SJCRH30 (cell line): Measurements from ENCODE around the gene MUCL3. TPM values are rescaled to one million over a fixed set of nuclear protein-coding genes. Genes with fewer than 3 reads are reported as not detected.
"Not testable (repeated sequence)": the region's sequence is repeated elsewhere in the genome, so short reads cannot be mapped to it uniquely, and the experiment has no call there.

Source experiments
- DNase-seq, 2 experiments: peaks; one replicate each; pipeline ENCODE4 v3.0.0-alpha.2; 2015 to 2020
- H3K27ac ChIP-seq: fragments of 250-450 bp; sonication (Bioruptor Pico); 2 replicates; pipeline ENCODE4 v1.5.1; 2020; ENCODE audit warnings: mild to moderate bottlenecking, moderate library complexity
- H3K27me3 ChIP-seq: fragments of 250-450 bp; sonication (Bioruptor Pico); 2 replicates; pipeline ENCODE4 v1.5.1; 2020; ENCODE audit warnings: mild to moderate bottlenecking, moderate library complexity
- H3K36me3 ChIP-seq: fragments of 250-450 bp; sonication (Bioruptor Pico); 2 replicates; pipeline ENCODE4 v1.5.1; 2020; ENCODE audit warnings: mild to moderate bottlenecking, moderate library complexity
- H3K4me1 ChIP-seq: fragments of 250-450 bp; sonication (Bioruptor Pico); 2 replicates; pipeline ENCODE4 v1.5.1; 2020; ENCODE audit warnings: mild to moderate bottlenecking, moderate library complexity
- H3K4me3 ChIP-seq: fragments of 250-450 bp; sonication (Bioruptor Pico); 2 replicates; pipeline ENCODE4 v1.5.1; 2020; ENCODE audit warnings: mild to moderate bottlenecking, moderate library complexity
- H3K9me3 ChIP-seq: fragments of 250-450 bp; sonication (Bioruptor Pico); replicated peaks from 2 replicates; pipeline ENCODE4 v1.5.1; 2020; ENCODE audit warnings: mild to moderate bottlenecking, moderate library complexity
- total RNA-seq: library from RNA; depleted of rRNA; stranded (reverse); fragments of >200 nt; shearing (Covaris generic); gene quantifications from 2 replicates; pipeline ENCODE4 v1.2.3, GENCODE V29; 2014

The MUCL3 gene
- total RNA-seq, 1 experiment from 2014 or later = not detected

DNA sequence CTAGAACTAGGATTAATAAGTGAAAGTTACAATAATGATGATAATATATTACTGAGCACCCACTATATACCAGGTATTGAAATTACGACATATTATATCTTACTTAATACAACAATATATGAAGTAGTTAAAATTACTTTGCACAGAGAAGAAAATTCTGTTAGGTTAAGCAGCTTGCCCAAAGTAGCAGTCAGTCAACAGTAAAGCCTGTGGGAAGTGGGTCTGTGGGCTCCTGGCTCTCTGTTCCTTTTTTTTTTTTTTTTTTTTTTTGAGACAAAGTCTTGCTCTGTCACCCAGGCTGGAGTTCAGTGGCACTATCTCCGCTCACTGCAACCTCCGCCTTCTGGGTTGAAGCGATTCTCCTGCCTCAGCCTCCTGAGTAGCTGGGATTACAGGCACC is 37.5 kb upstream of the MUCL3 start:
- Histone ChIP-seq H3K27me3 (no peaks in the 10 kb centered on the region), H3K36me3 (peaks cover 15% of the 10 kb centered on the region), H3K4me1 (no peaks in the 10 kb centered on the region), H3K27ac (no peak overlapping the region), H3K9me3 (no peaks in the 10 kb centered on the region), H3K4me3 (no peak overlapping the region)
- no peak for DNase-seq

DNA sequence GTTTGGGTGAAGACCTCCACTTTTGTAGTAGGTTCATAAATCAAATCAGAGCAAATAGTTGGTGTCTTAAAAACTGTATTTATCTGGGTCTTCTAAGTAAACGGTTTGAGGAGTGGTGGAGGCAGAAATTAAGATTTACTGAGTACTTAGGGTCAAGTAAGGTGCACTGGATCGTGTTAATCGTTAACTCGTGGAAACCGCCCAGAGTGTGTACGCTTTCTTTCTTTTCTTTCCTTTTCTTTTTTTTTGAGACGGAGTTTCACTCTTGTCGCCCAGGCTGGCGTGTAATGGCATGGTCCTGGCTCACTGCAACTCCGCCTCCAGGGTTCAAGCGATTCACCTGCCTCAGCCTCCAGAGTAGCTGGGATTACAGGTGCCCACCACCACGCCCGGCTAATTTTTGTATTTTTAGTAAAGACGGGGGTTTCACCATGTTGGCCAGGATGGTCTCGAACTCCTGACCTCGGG is 33.4 kb upstream of the MUCL3 start:
- not testable (repeated sequence) for H3K27ac ChIP-seq, H3K36me3 ChIP-seq, H3K4me1 ChIP-seq, DNase-seq, H3K27me3 ChIP-seq, H3K9me3 ChIP-seq
- peak overlapping the region; percentile 81 for H3K4me3 ChIP-seq

DNA sequence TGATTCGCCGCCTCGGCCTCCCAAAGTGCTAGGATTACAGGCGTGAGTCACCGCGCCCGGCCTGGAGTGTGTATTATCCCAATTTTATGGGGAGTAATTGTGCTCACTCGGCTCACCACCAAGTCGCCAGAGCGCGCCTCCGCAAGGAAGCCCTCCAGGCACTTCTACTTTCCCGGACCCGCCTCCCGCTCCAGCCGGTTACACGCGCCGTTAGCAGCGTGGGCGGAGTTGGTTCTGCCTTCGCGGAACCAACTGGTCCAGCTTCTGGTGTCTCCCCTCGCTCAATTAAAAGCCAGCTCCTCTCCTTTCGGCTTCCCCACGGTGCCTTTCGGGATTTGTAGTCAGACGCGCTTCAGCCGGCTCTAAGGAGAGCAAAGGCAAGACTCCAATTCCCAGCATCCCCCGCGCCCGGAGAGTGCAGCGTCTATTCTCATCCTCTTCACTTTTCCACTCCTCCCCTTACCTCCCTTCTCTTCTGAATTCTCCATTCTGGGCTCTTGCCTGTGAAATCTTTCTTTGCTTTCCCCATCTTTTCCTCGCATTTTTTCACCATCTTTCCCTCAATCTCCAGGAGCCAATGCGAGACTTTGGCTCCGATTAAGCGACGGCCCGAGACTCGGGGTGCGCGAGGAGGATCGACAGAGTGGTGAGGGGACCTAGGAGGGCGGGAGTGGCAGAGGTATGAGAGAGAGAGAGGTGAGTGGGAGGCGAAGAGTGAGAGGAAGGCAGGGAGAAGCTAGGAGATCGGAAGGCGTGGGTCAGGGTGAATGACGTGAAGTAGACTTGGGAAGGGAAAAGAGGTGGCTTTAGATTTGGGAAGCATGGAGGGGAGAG is 32.8 kb upstream of the MUCL3 start, which contains the start of gene GTF2H4:
TSS of gene GTF2H4 (plus strand) at position 450 of the 834 bp plus-strand sequence.
- H3K4me3 ChIP-seq = peak within 1 kb of the TSS; percentile 81
- H3K9me3 ChIP-seq = no peaks in the 10 kb centered on the region
- H3K27ac ChIP-seq = peak within 1 kb of the TSS; percentile 28; the same call in 1 of the 2 replicates
- H3K36me3 ChIP-seq = no peaks in the 10 kb centered on the region; the same call in none of the 2 replicates
- H3K27me3 ChIP-seq = no peaks in the 10 kb centered on the region
- H3K4me1 ChIP-seq = no peaks in the 10 kb centered on the region
- peak; percentile 97 to 99 for DNase-seq

DNA sequence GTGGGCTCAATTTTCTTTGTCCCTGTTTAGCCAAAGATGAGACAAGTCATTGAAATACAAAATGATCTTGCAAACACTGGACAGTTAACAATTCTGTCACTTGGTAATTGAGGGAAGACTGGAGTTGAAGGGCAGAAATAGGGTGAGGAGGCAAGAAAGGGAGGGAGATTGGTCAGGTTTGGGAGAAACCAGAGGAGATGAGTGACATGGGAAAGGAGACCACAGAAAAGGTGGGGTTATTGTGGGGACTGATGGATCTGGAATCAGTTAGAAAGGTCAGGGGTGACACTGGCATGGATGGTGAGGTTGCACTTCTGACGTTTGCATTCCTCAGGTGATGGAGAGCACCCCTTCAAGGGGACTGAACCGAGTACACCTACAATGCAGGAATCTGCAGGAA is 32.1 kb upstream of the MUCL3 start:
- no peak for DNase-seq
- no peaks in the 10 kb centered on the region for H3K27me3 ChIP-seq
- no peak overlapping the region for H3K27ac ChIP-seq
- H3K36me3 ChIP-seq = no peaks in the 10 kb centered on the region; the same call in none of the 2 replicates
- H3K9me3 ChIP-seq = no peaks in the 10 kb centered on the region
- H3K4me1 ChIP-seq = no peaks in the 10 kb centered on the region
- peak overlapping the region; percentile 81 for H3K4me3 ChIP-seq

- H3K27ac ChIP-seq, H3K27me3 ChIP-seq, H3K4me1 ChIP-seq, H3K9me3 ChIP-seq, DNase-seq, H3K36me3 ChIP-seq, H3K4me3 ChIP-seq: not testable (repeated sequence)
These were observed 30.3 kb upstream of the MUCL3 start for GRCh38 chr6:30910473-30910872.

GRCh38 chr6:30912746-30913520 is 27.8 kb upstream of the MUCL3 start:
- DNase-seq = no peak

DNA sequence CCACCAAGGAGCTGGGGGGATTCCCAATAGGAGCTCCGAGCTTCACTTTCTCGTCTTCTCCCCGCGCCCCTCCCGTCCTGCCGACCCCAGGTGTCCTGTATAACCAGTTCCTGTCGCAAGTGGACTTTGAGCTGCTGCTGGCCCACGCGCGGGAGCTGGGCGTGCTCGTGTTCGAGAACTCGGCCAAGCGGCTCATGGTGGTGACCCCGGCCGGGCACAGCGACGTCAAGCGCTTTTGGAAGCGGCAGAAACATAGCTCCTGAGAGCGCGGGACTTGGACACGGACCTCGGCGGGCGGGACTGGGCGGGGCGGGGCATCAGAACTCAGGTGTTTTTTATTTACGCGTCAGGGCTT is 27.1 kb upstream of the MUCL3 start:
- no peaks in the 10 kb centered on the region for H3K9me3 ChIP-seq
- peaks cover 7% of the 10 kb centered on the region for H3K4me1 ChIP-seq
- H3K36me3 ChIP-seq = peaks cover 3% of the 10 kb centered on the region
- H3K27me3 ChIP-seq = no peaks in the 10 kb centered on the region
- H3K4me3 ChIP-seq = no peak overlapping the region
- H3K27ac ChIP-seq = no peak overlapping the region
- DNase-seq = no peak

More at GRCh38 chr6:30912746-30913520, 27.8 kb upstream of the MUCL3 start:
- H3K4me1 ChIP-seq = peaks cover 7% of the 10 kb centered on the region
- peaks cover 3% of the 10 kb centered on the region for H3K36me3 ChIP-seq
- H3K4me3 ChIP-seq = no peak overlapping the region
- H3K9me3 ChIP-seq = no peaks in the 10 kb centered on the region
- no peak overlapping the region for H3K27ac ChIP-seq
- no peaks in the 10 kb centered on the region for H3K27me3 ChIP-seq

- Histone ChIP-seq H3K27me3 (no peaks in the 10 kb centered on the region), H3K36me3 (peaks cover 3% of the 10 kb centered on the region), H3K27ac (peak within 1 kb of the TSS; percentile 76), H3K4me1 (peaks cover 7% of the 10 kb centered on the region), H3K4me3 (peak within 1 kb of the TSS; percentile 64), H3K9me3 (no peaks in the 10 kb centered on the region)
- DNase-seq = peak; percentile 85 to 91
These were observed 26.5 kb upstream of the MUCL3 start, which contains the start of gene VARS2 for GRCh38 chr6:30914076-30914853. VARS2 (plus strand) TSS chr6:30914238; CDS start chr6:30914837, 599 bp downstream.

GRCh38 chr6:30914854-30915590 is 25.8 kb upstream of the MUCL3 start:
- H3K36me3 ChIP-seq = peaks cover 3% of the 10 kb centered on the region

DNA sequence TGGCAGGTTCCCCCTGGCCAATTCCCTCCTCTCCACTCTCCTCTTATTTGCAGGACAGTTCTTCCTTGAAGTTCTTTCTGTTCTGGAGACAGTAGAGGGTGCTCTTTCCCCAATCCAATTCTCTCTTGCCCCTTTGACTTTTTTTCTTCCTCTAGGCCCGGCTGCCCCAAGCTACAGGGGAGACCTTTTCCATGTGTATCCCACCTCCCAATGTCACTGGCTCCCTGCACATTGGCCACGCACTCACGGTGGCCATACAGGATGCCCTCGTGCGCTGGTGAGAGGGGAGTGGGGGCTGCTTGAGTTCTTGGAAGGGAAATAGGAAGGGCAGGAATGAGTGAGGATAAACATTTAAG is 25.2 kb upstream of the MUCL3 start:
- no peak overlapping the region for H3K27ac ChIP-seq
- peak; percentile 36 to 72 for DNase-seq
- H3K4me3 ChIP-seq = no peak overlapping the region
- no peaks in the 10 kb centered on the region for H3K27me3 ChIP-seq
- no peaks in the 10 kb centered on the region for H3K9me3 ChIP-seq
- peaks cover 7% of the 10 kb centered on the region for H3K4me1 ChIP-seq
- H3K36me3 ChIP-seq = peaks cover 8% of the 10 kb centered on the region

More at GRCh38 chr6:30914854-30915590, 25.8 kb upstream of the MUCL3 start:
- Histone ChIP-seq H3K4me3 (peak overlapping the region; percentile 64), H3K27ac (peak overlapping the region; percentile 76), H3K9me3 (no peaks in the 10 kb centered on the region), H3K4me1 (peaks cover 7% of the 10 kb centered on the region), H3K27me3 (no peaks in the 10 kb centered on the region)
- DNase-seq = peak in 1 of 2 experiments; percentile 7

DNA sequence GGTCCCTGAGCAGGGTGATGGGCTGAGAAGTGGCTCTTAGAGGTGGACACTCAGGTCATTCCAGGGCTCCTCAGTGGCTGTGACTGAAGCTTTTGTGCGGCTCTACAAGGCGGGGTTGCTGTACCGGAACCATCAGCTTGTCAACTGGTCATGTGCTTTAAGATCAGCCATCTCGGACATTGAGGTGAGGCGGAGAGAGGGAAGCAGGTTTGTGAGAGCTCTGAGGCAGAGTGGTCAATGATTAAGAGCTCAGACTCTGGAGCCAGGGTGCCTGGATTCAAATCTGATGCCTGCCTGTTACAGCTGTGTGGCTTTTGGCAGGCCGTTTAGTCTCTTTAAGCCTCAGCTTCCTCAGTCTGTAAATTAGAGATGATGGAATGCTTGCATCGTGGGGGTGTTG is 23.7 kb upstream of the MUCL3 start:
- Histone ChIP-seq H3K9me3 (no peaks in the 10 kb centered on the region), H3K4me1 (peaks cover 7% of the 10 kb centered on the region), H3K27me3 (no peaks in the 10 kb centered on the region), H3K27ac (no peak overlapping the region), H3K36me3 (peaks cover 12% of the 10 kb centered on the region), H3K4me3 (no peak overlapping the region)
- no peak for DNase-seq

GRCh38 chr6:30917487-30917886 is 23.3 kb upstream of the MUCL3 start:
- Histone ChIP-seq H3K27ac (no peak overlapping the region), H3K4me3 (no peak overlapping the region), H3K36me3 (peaks cover 12% of the 10 kb centered on the region), H3K9me3 (no peaks in the 10 kb centered on the region), H3K4me1 (peaks cover 7% of the 10 kb centered on the region), H3K27me3 (no peaks in the 10 kb centered on the region)
- no peak for DNase-seq

- H3K27me3 ChIP-seq = no peaks in the 10 kb centered on the region
- peaks cover 12% of the 10 kb centered on the region for H3K36me3 ChIP-seq
- H3K4me1 ChIP-seq = peaks cover 7% of the 10 kb centered on the region
- no peak overlapping the region for H3K4me3 ChIP-seq
- no peaks in the 10 kb centered on the region for H3K9me3 ChIP-seq
- DNase-seq = no peak
- H3K27ac ChIP-seq = no peak overlapping the region
These were observed 22.1 kb upstream of the MUCL3 start for GRCh38 chr6:30918670-30919069.

DNA sequence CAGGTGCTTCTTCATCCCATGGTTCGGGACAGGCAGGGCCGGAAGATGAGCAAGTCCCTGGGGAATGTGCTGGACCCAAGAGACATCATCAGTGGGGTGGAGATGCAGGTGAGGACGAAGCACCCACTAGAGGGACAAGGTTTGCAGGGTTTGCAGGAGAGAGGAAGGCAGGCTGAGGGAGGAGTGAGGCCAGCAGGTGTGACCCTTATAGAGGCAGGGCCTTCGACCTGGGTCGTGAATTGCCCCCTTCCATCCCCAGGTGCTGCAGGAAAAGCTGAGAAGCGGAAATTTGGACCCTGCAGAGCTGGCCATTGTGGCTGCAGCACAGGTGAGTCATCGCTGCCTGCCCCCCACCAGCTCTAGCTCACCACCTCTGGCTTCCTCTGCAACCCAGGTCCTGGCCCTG is 18.3 kb upstream of the MUCL3 start:
- Histone ChIP-seq H3K27me3 (no peaks in the 10 kb centered on the region), H3K36me3 (peaks cover 23% of the 10 kb centered on the region), H3K4me1 (no peaks in the 10 kb centered on the region), H3K4me3 (no peak overlapping the region), H3K9me3 (no peaks in the 10 kb centered on the region), H3K27ac (no peak overlapping the region)
- no peak for DNase-seq
